ENCODE measurements around the gene C6orf132. TPM values are rescaled to one million over a fixed set of nuclear protein-coding genes. Genes with fewer than 3 reads are reported as not detected.

C6orf132 gene
- total RNA-seq, 1 donor from 2014 or later: 1.3 TPM

GRCh38 chr6:42112351-42112750 is 30.1 kb downstream of the C6orf132 start:
- intact Hi-C loops (cut with DNase I): no loop called here
- DNase-seq (ENCODE audit: low spot score): no peak

GRCh38 chr6:42110683-42111082 is 31.7 kb downstream of the C6orf132 start:
- intact Hi-C loops (cut with DNase I): no loop called here
- no peak for DNase-seq (ENCODE audit: low spot score)

- intact Hi-C loops (cut with DNase I): no loop called here
- no peak for DNase-seq (ENCODE audit: low spot score)
These were observed 34.3 kb downstream of the C6orf132 start for GRCh38 chr6:42108071-42108470.

- no peak for DNase-seq (ENCODE audit: low spot score)
- intact Hi-C loops (cut with DNase I): no loop called here
These were observed 36.1 kb downstream of the C6orf132 start for GRCh38 chr6:42106112-42107023.

- intact Hi-C loops (cut with DNase I): no loop called here
- no peak for DNase-seq (ENCODE audit: low spot score)
These were observed 36.7 kb downstream of the C6orf132 start for GRCh38 chr6:42105709-42106108.

- intact Hi-C loops (cut with DNase I): no loop called here
These were observed 37.2 kb downstream of the C6orf132 start for GRCh38 chr6:42105156-42105648.

GRCh38 chr6:42104804-42105125 is 37.7 kb downstream of the C6orf132 start:
- no peak for DNase-seq (ENCODE audit: low spot score)
- intact Hi-C loops (cut with DNase I): no loop called here

More at GRCh38 chr6:42105156-42105648, 37.2 kb downstream of the C6orf132 start:
- no peak for DNase-seq (ENCODE audit: low spot score)

- peak; percentile 84 for DNase-seq (ENCODE audit: low spot score)
- intact Hi-C loops (cut with DNase I): no loop called here
These were observed 38.2 kb downstream of the C6orf132 start for GRCh38 chr6:42104095-42104803.

GRCh38 chr6:42103753-42104094 is 38.7 kb downstream of the C6orf132 start:
- intact Hi-C loops (cut with DNase I): no loop called here
- no peak for DNase-seq (ENCODE audit: low spot score)

GRCh38 chr6:42103216-42103615 is 39.2 kb downstream of the C6orf132 start:
- no peak for DNase-seq (ENCODE audit: low spot score)
- intact Hi-C loops (cut with DNase I): no loop called here

- intact Hi-C loops (cut with DNase I): no loop called here
- no peak for DNase-seq (ENCODE audit: low spot score)
These were observed 41.2 kb downstream of the C6orf132 start for GRCh38 chr6:42101186-42101657.

GRCh38 chr6:42100029-42100901 is 42.2 kb downstream of the C6orf132 start:
- DNase-seq (ENCODE audit: low spot score): no peak
- intact Hi-C loops (cut with DNase I): no loop called here

- DNase-seq (ENCODE audit: low spot score): no peak
- intact Hi-C loops (cut with DNase I): no loop called here
These were observed 42.9 kb downstream of the C6orf132 start for GRCh38 chr6:42099340-42100028.

- DNase-seq (ENCODE audit: low spot score): no peak
- intact Hi-C loops (cut with DNase I): no loop called here
These were observed 46.5 kb downstream of the C6orf132 start for GRCh38 chr6:42095776-42096541.

- DNase-seq (ENCODE audit: low spot score): no peak
- intact Hi-C loops (cut with DNase I): no loop called here
These were observed 47.3 kb downstream of the C6orf132 start for GRCh38 chr6:42095094-42095493.

- intact Hi-C loops (cut with DNase I): no loop called here
- no peak for DNase-seq (ENCODE audit: low spot score)
These were observed 48.7 kb downstream of the C6orf132 start for GRCh38 chr6:42093582-42094329.

- intact Hi-C loops (cut with DNase I): no loop called here
- no peak for DNase-seq (ENCODE audit: low spot score)
These were observed 50.7 kb downstream of the C6orf132 start for GRCh38 chr6:42091718-42092023.

Data from cardiac septum (tissue), 1 donor.